Endothelial cell of umbilical vein (primary cell): ENCODE measurements around the gene CASD1.

ENCODE experiments used
- EZH2 ChIP-seq: IDR thresholded peaks from 2 replicates; pipeline ENCODE4 v1.6.1; 2012; ENCODE audit warnings: borderline replicate concordance, low read depth, mild to moderate bottlenecking, moderate library complexity, low read length, inconsistent platforms; ENCODE audit not compliant: severe bottlenecking
- JUN ChIP-seq: IDR thresholded peaks from 2 replicates; pipeline ENCODE4 v1.6.1; 2011; ENCODE audit warnings: borderline replicate concordance, low read depth; ENCODE audit not compliant: insufficient read length, insufficient read depth
- MAX ChIP-seq: IDR thresholded peaks from 2 replicates; pipeline ENCODE4 v1.6.1; 2011; ENCODE audit not compliant: insufficient read depth, insufficient read length
- POLR2A ChIP-seq: IDR thresholded peaks from 2 replicates; pipeline ENCODE4 v1.6.1; 2012; ENCODE audit warnings: low read depth, mild to moderate bottlenecking, control low read depth, low read length
- POLR2AphosphoS5 ChIP-seq: IDR thresholded peaks from 2 replicates; pipeline ENCODE4 v1.6.1; 2012; ENCODE audit warnings: low read depth, mild to moderate bottlenecking, control low read depth, low read length, moderate library complexity; ENCODE audit not compliant: insufficient read depth
- TF ChIP-seq, protein P1 (sequence below), 2 donors: IDR thresholded peaks; 1 replicate in 1 of 2; 2 replicates in 1 of 2; pipeline ENCODE4 v1.5.1; 2011; ENCODE audit warnings: low read length in 2 of 2, mild to moderate bottlenecking in 2 of 2, moderate library complexity in 2 of 2, control low read depth in 1 of 2, inconsistent platforms in 1 of 2, low read depth in 1 of 2; ENCODE audit not compliant: insufficient read depth in 1 of 2; ENCODE audit errors: extremely low read depth in 1 of 2

DNA sequence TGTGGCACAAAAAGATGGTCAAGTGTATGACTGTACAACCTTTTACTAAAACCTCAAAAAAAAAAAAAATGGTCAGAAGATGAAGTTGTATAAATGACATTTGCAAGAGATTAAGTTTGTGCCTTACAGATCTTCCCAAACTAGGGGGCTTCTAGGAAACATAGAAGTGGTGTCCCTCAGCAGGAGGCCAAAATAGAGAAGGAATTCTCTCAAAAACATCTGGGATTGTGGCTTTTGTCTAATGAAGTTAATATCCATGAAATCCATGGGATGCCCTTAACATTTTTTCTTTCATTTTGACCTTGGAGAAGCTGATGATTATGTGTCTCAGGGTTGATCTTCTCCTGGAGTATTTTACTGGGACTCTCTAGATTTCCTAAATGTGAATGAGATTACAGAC lies 62.2 kb downstream of the CASD1 start:
- TF ChIP-seq, protein P1, sequence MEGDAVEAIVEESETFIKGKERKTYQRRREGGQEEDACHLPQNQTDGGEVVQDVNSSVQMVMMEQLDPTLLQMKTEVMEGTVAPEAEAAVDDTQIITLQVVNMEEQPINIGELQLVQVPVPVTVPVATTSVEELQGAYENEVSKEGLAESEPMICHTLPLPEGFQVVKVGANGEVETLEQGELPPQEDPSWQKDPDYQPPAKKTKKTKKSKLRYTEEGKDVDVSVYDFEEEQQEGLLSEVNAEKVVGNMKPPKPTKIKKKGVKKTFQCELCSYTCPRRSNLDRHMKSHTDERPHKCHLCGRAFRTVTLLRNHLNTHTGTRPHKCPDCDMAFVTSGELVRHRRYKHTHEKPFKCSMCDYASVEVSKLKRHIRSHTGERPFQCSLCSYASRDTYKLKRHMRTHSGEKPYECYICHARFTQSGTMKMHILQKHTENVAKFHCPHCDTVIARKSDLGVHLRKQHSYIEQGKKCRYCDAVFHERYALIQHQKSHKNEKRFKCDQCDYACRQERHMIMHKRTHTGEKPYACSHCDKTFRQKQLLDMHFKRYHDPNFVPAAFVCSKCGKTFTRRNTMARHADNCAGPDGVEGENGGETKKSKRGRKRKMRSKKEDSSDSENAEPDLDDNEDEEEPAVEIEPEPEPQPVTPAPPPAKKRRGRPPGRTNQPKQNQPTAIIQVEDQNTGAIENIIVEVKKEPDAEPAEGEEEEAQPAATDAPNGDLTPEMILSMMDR (IDR thresholded peaks at IDR 0.05; ENCODE audit: extremely low read depth in 1 of 2, insufficient read depth in 1 of 2, low read depth in 1 of 2, low read length in 2 of 2): no peak
- TF ChIP-seq POLR2A (no peak), POLR2AphosphoS5 (no peak), EZH2 (no peak), MAX (no peak), JUN (no peak)
